PFSK-1 (cell line): ENCODE measurements around the gene SALL1.

Source experiments
- FOXP2 ChIP-seq: optimal IDR thresholded peaks from 2 replicates; pipeline ENCODE3; 2011; ENCODE audit warnings: borderline replicate concordance, control low read depth, inconsistent platforms; ENCODE audit not compliant: insufficient read depth; ENCODE audit errors: extremely low read length, extremely low read depth
- POLR2AphosphoS5 ChIP-seq: IDR thresholded peaks from 2 replicates; pipeline ENCODE4 v1.6.1; 2012; ENCODE audit warnings: low read depth, mild to moderate bottlenecking, control low read depth, low read length, moderate library complexity
- REST ChIP-seq, 2 experiments: IDR thresholded peaks; 2 replicates each; pipeline versions ENCODE4 v1.6.1 to v1.8.0; 2011 to 2012; ENCODE audit warnings: low read depth in 2 of 2, low read length in 2 of 2, control low read depth in 1 of 2, inconsistent platforms in 1 of 2, mild to moderate bottlenecking in 1 of 2, moderate library complexity in 1 of 2; ENCODE audit not compliant: insufficient read depth in 1 of 2
- SIN3A ChIP-seq: IDR thresholded peaks from 2 replicates; pipeline ENCODE4 v1.6.1; 2012; ENCODE audit warnings: mild to moderate bottlenecking, low read length, moderate library complexity, borderline replicate concordance; ENCODE audit not compliant: insufficient read depth
- TAF1 ChIP-seq: IDR thresholded peaks from 2 replicates; pipeline ENCODE4 v1.6.1; 2012; ENCODE audit warnings: low read length, control low read depth, borderline replicate concordance; ENCODE audit not compliant: insufficient read depth

Gene SALL1

GRCh38 chr16:51181503-51181811 lies 30.4 kb upstream of the SALL1 start:
- TF ChIP-seq SIN3A = no peak
- TF ChIP-seq TAF1 = no peak
- TF ChIP-seq REST (IDR thresholded peaks at IDR 0.05; ENCODE audit: insufficient read depth in 1 of 2, low read depth in 2 of 2, low read length in 2 of 2) = no peak
- no peak for TF ChIP-seq FOXP2
- TF ChIP-seq POLR2AphosphoS5 = no peak

- no peak for TF ChIP-seq SIN3A
- TF ChIP-seq TAF1 = no peak
- TF ChIP-seq POLR2AphosphoS5 = no peak
- TF ChIP-seq FOXP2 = no peak
- no peak for TF ChIP-seq REST (IDR thresholded peaks at IDR 0.05; ENCODE audit: insufficient read depth in 1 of 2, low read depth in 2 of 2, low read length in 2 of 2)
These were observed 29.8 kb upstream of the SALL1 start for GRCh38 chr16:51180719-51181502.

- no peak for TF ChIP-seq SIN3A
- no peak for TF ChIP-seq TAF1
- no peak for TF ChIP-seq FOXP2
- TF ChIP-seq POLR2AphosphoS5 = no peak
- TF ChIP-seq REST (IDR thresholded peaks at IDR 0.05; ENCODE audit: insufficient read depth in 1 of 2, low read depth in 2 of 2, low read length in 2 of 2) = no peak
These were observed 24.0 kb upstream of the SALL1 start for GRCh38 chr16:51175081-51175480.

GRCh38 chr16:51172368-51172767 lies 21.3 kb upstream of the SALL1 start:
- TF ChIP-seq POLR2AphosphoS5 = no peak
- no peak for TF ChIP-seq FOXP2
- no peak for TF ChIP-seq SIN3A
- TF ChIP-seq TAF1 = no peak

- TF ChIP-seq FOXP2 = no peak
- TF ChIP-seq POLR2AphosphoS5 = no peak
- TF ChIP-seq REST (IDR thresholded peaks at IDR 0.05; ENCODE audit: insufficient read depth in 1 of 2, low read depth in 2 of 2, low read length in 2 of 2) = no peak
- TF ChIP-seq SIN3A = no peak
- no peak for TF ChIP-seq TAF1
These were observed 17.7 kb upstream of the SALL1 start for GRCh38 chr16:51168755-51169154.
